Nasal cavity respiratory epithelium epithelial cell of viscerocranial mucosa (primary cell): ENCODE data around the gene EMP3. TPM values are rescaled to one million over a fixed set of nuclear protein-coding genes. Genes with fewer than 3 reads are reported as not detected.

ENCODE experiments used
- total RNA-seq: library from RNA; depleted of rRNA; stranded (reverse); fragments of >200 nt; gene quantifications from 2 replicates; pipeline ENCODE4 v1.2.3, GENCODE V29; 2014

Gene EMP3
- total RNA-seq = 2.1 and 2.9 TPM in 2 replicates

GRCh38 chr19:48325265-48325910 lies at the start of gene EMP3:
EMP3 (plus strand) TSS chr19:48325552; CDS start chr19:48326845, 1,293 bp downstream.

GRCh38 chr19:48363810-48364597 lies 38.7 kb downstream of the EMP3 start, which contains the start of the genes SYNGR4 and TMEM143:
SYNGR4 (plus strand) TSS chr19:48364367; CDS start chr19:48365843, 1,476 bp downstream.
TMEM143 (minus strand) TSS chr19:48363940; CDS start chr19:48363920, 20 bp downstream.

Other genes with a start within 250 kb of the EMP3 start
- 1.0 and 1.7 TPM in 2 replicates for gene PLA2G4C, start 214.7 kb upstream of the EMP3 start, total RNA-seq
- 6.5 and 8.2 TPM in 2 replicates for gene LIG1, start 155.2 kb upstream of the EMP3 start, total RNA-seq
- 1.7 and 4.1 TPM in 2 replicates for gene ZSWIM9, start 154.9 kb upstream of the EMP3 start, total RNA-seq
- 3.8 and 8.8 TPM in 2 replicates for gene CARD8, start 69.6 kb upstream of the EMP3 start, total RNA-seq
- gene ZNF114, start 55.5 kb upstream of the EMP3 start, total RNA-seq = 0.93 and 5.8 TPM in 2 replicates
- 1.2 and 1.4 TPM in 2 replicates for gene TMEM143, start 38.4 kb downstream of the EMP3 start, total RNA-seq
- not detected in 2 replicates for gene SYNGR4, start 38.8 kb downstream of the EMP3 start, total RNA-seq
- gene KDELR1, start 66.0 kb downstream of the EMP3 start, total RNA-seq = 43.1 and 67.5 TPM in 2 replicates
- under 0.01 and 0.07 TPM in 2 replicates for gene GRIN2D, start 68.1 kb downstream of the EMP3 start, total RNA-seq
- 28.7 and 53.7 TPM in 2 replicates for gene GRWD1, start 120.4 kb downstream of the EMP3 start, total RNA-seq
- 1.4 and 4.5 TPM in 2 replicates for gene KCNJ14, start 130.0 kb downstream of the EMP3 start, total RNA-seq
- 25.6 and 35.5 TPM in 2 replicates for gene CYTH2, start 143.8 kb downstream of the EMP3 start, total RNA-seq
- gene LMTK3, start 186.3 kb downstream of the EMP3 start, total RNA-seq = 1.0 and 3.6 TPM in 2 replicates
- 7.8 and 9.9 TPM in 2 replicates for gene SULT2B1, start 226.6 kb downstream of the EMP3 start, total RNA-seq